HG03095 (cell line): ENCODE results near the gene TOM1.
"Not testable (repeated sequence)": the region's sequence is repeated elsewhere in the genome, so short reads cannot be mapped to it uniquely, and the experiment has no call there.

Experiments used
- ATAC-seq: cut with Tn5 transposase; IDR thresholded peaks from one replicate; pipeline ENCODE4 v1.9.1; 2021; ENCODE audit warnings: moderate library complexity; ENCODE audit not compliant: unreplicated experiment

The TOM1 gene

GRCh38 chr22:35390933-35391332 is 91.2 kb downstream of the TOM1 start:
- no peak for ATAC-seq

- ATAC-seq, result no peak
These were observed 92.7 kb downstream of the TOM1 start for GRCh38 chr22:35392357-35392756.

GRCh38 chr22:35393116-35394010 is 93.7 kb downstream of the TOM1 start:
- no peak for ATAC-seq

- ATAC-seq, result no peak
These were observed 94.3 kb downstream of the TOM1 start for GRCh38 chr22:35394011-35394312.

- ATAC-seq, result no peak
These were observed 95.3 kb downstream of the TOM1 start for GRCh38 chr22:35394810-35395563.

GRCh38 chr22:35396622-35397021 is 96.9 kb downstream of the TOM1 start:
- ATAC-seq, result not testable (repeated sequence)

- no peak for ATAC-seq
These were observed 97.6 kb downstream of the TOM1 start for GRCh38 chr22:35397095-35397904.
